ENCODE measurements around the gene FN3K.

The FN3K gene

DNA sequence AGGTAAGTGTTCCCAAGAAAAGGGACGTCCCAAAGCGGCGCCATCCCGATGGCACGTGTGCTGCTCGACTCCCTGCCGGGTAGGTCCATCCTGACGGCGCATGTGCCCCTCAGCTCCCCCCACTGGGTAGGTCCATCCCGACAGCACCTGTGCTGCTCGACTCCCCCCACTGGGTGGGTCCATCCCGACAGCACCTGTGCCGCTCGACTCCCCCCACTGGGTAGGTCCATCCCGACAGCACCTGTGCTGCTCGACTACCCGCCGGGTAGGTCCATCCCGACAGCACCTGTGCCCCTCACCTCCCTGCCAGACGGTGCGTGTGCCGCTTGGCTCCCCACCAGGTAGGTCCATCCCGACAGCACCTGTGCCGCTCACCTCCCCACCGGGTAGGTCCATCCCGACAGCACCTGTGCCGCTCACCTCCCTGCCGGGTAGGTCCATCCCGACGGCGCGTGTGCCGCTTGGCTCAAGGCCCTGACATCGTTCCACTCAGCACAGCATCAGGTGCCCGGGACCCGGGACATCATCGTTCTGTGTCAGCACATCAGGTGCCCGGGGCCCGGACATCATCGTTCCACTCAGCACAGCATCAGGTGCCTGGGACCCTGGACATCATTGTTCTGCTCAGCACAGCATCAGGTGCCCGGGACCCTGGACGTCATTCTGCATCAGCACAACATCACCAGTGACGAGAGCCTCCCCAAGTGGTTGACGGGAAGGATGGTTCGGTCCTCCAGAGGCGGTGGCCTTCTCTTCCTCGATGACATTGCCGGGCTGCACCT lies 5.7 kb upstream of the FN3K start:
- Histone ChIP-seq H3K4me3 (ENCODE audit: low read depth, low read length) (no peak overlapping the region), H3K9me3 (ENCODE audit: control insufficient read depth, insufficient read depth, low read depth, low read length) (no peaks in the 10 kb centered on the region), H3K4me1 (ENCODE audit: control insufficient read depth, insufficient read depth, low read length) (no peaks in the 10 kb centered on the region), H3K36me3 (ENCODE audit: control insufficient read depth in 2 of 2, insufficient read depth in 1 of 2, low read length in 2 of 2) (peaks cover 17 to 74% of the 10 kb centered on the region in 2 experiments; a peak in 2 of 3 replicates), H3K27ac (ENCODE audit: extremely low read depth, low read depth, low read length) (no peak overlapping the region)
- POLR2A ChIA-PET = interaction anchor here (3.7 kb wide), 1 partner anchor 13 kb away, joined by 16 read pairs; the partner anchor contains the start of gene FN3KRP
- no peak for TF ChIP-seq ZNF366 (tag by site-specific recombination; conservative IDR thresholded peaks at IDR 0.05)
- no peak for TF ChIP-seq ZNF837 (tag by site-specific recombination; IDR thresholded peaks at IDR 0.05)
- TF ChIP-seq SP7 (tag by site-specific recombination; IDR thresholded peaks at IDR 0.05) = no peak
- no peak for TF ChIP-seq ZSCAN23 (tag by site-specific recombination; IDR thresholded peaks at IDR 0.05)
- TF ChIP-seq ZNF138 (tag by site-specific recombination; IDR thresholded peaks at IDR 0.05; ENCODE audit: borderline replicate concordance) = no peak
- no peak for TF ChIP-seq ZNF324 (tag by site-specific recombination; IDR thresholded peaks at IDR 0.05)
- CTCF ChIA-PET = interaction anchor here (1.0 kb wide), 1 partner anchor 45 kb away, joined by 3 read pairs; no protein-coding TSS in a partner anchor

GRCh38 chr17:82732118-82732743 lies 3.2 kb upstream of the FN3K start:
- H3K9me3 ChIP-seq (ENCODE audit: control insufficient read depth, insufficient read depth, low read depth, low read length) = no peaks in the 10 kb centered on the region
- no peak overlapping the region for H3K4me3 ChIP-seq (ENCODE audit: low read depth, low read length)
- H3K27ac ChIP-seq (ENCODE audit: extremely low read depth, low read depth, low read length) = no peak overlapping the region
- ChIA-PET POLR2A (interaction anchor here (0.6 to 1.6 kb wide), 3 partner anchors 15 to 409 kb away, joined by 3 to 4 read pairs (median 3); partner anchors contain the start of gene FN3KRP), CTCF (interaction anchor here (0.6 to 1.8 kb wide), 2 partner anchors 10 to 120 kb away, joined by 3 to 6 read pairs; no protein-coding TSS in a partner anchor)
- no peaks in the 10 kb centered on the region for H3K4me1 ChIP-seq (ENCODE audit: control insufficient read depth, insufficient read depth, low read length)
- peaks cover 6 to 58% of the 10 kb centered on the region in 2 experiments; a peak in 2 of 3 replicates for H3K36me3 ChIP-seq (ENCODE audit: control insufficient read depth in 2 of 2, insufficient read depth in 1 of 2, low read length in 2 of 2)
- TF ChIP-seq, protein P1, sequence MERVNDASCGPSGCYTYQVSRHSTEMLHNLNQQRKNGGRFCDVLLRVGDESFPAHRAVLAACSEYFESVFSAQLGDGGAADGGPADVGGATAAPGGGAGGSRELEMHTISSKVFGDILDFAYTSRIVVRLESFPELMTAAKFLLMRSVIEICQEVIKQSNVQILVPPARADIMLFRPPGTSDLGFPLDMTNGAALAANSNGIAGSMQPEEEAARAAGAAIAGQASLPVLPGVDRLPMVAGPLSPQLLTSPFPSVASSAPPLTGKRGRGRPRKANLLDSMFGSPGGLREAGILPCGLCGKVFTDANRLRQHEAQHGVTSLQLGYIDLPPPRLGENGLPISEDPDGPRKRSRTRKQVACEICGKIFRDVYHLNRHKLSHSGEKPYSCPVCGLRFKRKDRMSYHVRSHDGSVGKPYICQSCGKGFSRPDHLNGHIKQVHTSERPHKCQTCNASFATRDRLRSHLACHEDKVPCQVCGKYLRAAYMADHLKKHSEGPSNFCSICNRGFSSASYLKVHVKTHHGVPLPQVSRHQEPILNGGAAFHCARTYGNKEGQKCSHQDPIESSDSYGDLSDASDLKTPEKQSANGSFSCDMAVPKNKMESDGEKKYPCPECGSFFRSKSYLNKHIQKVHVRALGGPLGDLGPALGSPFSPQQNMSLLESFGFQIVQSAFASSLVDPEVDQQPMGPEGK (tag by site-specific recombination; IDR thresholded peaks at IDR 0.05) = no peak
- TF ChIP-seq SP7 (tag by site-specific recombination; IDR thresholded peaks at IDR 0.05) = no peak
- no peak for TF ChIP-seq SCRT1 (tag by site-specific recombination; IDR thresholded peaks at IDR 0.05; ENCODE audit: borderline replicate concordance)
- TF ChIP-seq ZNF664 (tag by site-specific recombination; IDR thresholded peaks at IDR 0.05) = no peak
- TF ChIP-seq HOXA7 (CRISPR knock-in tag; IDR thresholded peaks at IDR 0.05; ENCODE audit: borderline replicate concordance) = no peak
- no peak for TF ChIP-seq ZNF629 (tag by site-specific recombination; IDR thresholded peaks at IDR 0.05)
- no peak for TF ChIP-seq IKZF3 (tag by site-specific recombination; IDR thresholded peaks at IDR 0.05)
- TF ChIP-seq ZNF202 (tag by site-specific recombination; IDR thresholded peaks at IDR 0.05; ENCODE audit: borderline replicate concordance) = no peak
- TF ChIP-seq PRDM4 (tag by site-specific recombination; IDR thresholded peaks at IDR 0.05) = no peak
- no peak for TF ChIP-seq ZNF19 (tag by site-specific recombination; IDR thresholded peaks at IDR 0.05; ENCODE audit: low read depth)
- no peak for TF ChIP-seq ZNF518A (tag by site-specific recombination; conservative IDR thresholded peaks at IDR 0.05; ENCODE audit: low read depth)
- TF ChIP-seq ZNF366 (tag by site-specific recombination; conservative IDR thresholded peaks at IDR 0.05) = no peak
- no peak for TF ChIP-seq SP3 (tag by site-specific recombination; IDR thresholded peaks at IDR 0.05)
- TF ChIP-seq ZBTB7A (tag by site-specific recombination; IDR thresholded peaks at IDR 0.05; ENCODE audit: low read depth) = no peak
- TF ChIP-seq, protein P2, sequence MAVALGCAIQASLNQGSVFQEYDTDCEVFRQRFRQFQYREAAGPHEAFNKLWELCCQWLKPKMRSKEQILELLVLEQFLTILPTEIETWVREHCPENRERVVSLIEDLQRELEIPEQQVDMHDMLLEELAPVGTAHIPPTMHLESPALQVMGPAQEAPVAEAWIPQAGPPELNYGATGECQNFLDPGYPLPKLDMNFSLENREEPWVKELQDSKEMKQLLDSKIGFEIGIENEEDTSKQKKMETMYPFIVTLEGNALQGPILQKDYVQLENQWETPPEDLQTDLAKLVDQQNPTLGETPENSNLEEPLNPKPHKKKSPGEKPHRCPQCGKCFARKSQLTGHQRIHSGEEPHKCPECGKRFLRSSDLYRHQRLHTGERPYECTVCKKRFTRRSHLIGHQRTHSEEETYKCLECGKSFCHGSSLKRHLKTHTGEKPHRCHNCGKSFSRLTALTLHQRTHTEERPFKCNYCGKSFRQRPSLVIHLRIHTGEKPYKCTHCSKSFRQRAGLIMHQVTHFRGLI (tag by site-specific recombination; IDR thresholded peaks at IDR 0.05) = no peak

Data from HEK293 (cell line).